ENCODE measurements around the gene SYTL4.
"Not testable (repeated sequence)": the region's sequence is repeated elsewhere in the genome, so short reads cannot be mapped to it uniquely, and the experiment has no call there.

SYTL4 gene

DNA sequence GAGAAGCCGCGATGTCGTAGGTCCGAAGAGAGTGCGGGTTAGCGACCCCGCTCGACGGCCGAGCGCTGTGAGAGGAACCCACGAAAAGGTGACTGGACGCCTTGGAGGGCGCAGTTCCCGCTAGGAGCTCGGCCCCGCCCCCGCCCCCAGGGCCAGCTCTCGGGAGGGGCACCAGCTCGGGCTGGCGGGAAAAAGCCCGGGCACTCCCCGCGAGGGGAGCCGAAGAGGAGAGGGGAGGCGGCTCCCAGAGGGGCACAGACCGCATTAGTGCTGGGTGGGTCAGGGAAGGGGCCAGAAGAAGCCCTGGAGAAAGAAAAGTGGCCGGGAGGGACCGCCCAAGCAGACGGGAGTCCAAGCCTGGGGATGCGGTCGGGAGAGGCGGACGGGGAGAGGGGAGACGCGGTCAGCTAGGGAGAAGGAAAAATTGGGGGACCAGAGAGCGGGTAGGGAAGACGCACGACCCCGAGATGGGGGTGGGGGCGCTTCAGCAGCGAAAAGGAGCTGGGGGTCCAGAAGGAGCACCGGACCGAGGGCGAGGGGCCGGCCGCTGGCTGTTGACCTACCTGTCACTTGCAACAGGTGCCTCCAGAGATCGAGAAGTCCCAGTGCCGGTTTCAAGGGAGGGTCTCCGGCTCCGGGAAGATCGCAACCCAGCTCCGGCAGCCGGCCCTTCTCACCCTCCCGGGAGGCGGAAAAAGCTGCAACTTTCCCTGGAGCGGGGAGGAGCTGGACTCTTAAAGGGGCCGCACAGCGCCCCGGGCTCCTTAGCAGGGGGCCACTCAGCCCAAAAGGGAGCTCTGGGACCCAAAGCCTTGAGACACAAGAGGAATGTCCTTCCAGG is at the start of gene SYTL4:
SYTL4 (minus strand) TSS at position 681 of the 841 bp plus-strand sequence. CDS start 30,084 bp downstream, outside the sequence.
- in situ Hi-C loops (cut with MboI; ENCODE audit: low sequenced_read_pairs), result no loop called here

DNA sequence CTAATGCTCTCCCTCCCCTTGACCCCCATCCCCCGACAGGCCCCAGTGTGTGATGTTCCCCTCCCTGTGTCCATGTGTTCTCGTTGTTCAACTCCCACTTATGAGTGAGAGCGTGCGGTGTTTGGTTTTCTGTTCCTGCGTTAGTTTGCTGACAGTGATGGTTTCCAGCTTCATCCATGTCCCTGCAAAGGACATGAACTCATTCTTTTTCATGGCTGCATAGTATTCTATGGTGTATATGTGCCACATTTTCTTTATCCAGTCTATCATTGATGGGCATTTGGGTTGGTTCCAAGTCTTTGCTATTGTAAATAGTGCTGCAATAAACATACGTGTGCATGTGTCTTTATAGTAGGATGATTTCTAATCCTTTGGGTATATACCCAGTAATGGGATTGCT is 37.5 kb upstream of the SYTL4 start:
- in situ Hi-C loops (cut with MboI; ENCODE audit: low sequenced_read_pairs), result not testable (repeated sequence)

DNA sequence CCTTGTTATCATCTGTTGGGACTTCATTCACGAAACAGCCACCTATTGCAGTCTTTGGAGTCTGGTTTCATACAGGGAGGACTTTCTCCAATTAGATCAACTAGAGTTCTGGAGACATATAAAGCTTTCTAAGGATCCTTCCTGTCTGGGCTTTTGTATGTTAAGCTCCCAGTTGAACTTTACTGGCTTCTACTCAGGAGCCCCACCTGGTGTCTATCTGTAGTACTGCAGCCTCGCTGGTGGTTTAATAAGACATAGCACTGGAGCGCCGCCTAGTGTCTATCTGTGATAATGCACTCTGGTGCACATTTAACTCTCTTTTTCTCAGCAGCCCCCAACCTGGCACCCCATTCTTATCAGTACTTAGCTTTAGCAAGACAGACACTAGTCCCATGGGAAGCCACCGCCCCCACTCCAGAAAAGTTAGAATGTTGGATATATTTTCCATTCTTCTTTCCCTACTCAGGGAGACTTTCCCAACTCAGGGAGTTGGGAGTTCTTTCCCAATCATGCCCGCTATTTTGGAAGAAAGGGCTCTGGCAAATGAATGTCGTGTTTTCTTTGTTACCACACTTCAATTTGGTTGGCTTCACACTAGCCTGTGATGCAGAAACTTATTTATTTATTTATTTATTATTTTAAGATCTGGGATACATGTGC is 36.9 kb upstream of the SYTL4 start:
- in situ Hi-C loops (cut with MboI; ENCODE audit: low sequenced_read_pairs), result no loop called here

DNA sequence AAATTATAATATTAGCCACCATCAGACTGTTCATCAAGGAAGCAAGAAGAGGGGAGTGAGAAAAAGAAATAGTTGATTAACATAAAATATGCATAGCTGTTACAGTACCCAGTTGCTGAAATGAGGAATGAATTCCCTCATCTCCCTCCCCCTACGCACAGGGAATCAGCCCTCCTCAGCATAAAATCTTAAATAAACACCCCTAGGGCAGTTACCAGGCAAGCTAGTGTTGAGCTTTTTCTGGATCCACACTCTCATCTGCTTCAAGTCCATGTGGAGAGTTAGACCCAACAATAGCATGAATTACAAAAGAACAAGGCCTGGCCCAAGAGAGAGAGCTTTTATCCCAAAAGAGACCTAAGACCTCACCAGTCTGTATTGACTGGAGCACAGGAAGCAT is 19.0 kb upstream of the SYTL4 start:
- in situ Hi-C loops (cut with MboI; ENCODE audit: low sequenced_read_pairs), result no loop called here

DNA sequence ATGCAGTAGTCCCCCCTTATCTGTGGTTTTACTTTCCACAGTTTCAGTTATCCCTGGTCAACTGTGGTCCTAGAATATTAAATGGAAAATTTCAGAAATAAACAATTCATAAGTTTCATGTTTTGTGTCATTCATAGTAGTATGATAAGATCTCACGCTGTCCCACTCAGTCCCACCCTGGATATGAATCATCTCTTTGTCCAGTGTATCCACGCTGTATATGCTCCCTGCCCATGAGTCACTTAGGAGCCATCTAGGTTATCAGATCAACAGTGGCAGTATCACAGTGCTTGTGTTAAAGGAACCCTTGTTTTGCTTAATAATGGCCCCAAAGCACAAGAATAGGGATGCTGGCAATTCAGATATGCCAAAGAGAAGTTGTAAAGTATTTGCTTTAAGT is 16.2 kb upstream of the SYTL4 start:
- in situ Hi-C loops (cut with MboI; ENCODE audit: low sequenced_read_pairs), result no loop called here

DNA sequence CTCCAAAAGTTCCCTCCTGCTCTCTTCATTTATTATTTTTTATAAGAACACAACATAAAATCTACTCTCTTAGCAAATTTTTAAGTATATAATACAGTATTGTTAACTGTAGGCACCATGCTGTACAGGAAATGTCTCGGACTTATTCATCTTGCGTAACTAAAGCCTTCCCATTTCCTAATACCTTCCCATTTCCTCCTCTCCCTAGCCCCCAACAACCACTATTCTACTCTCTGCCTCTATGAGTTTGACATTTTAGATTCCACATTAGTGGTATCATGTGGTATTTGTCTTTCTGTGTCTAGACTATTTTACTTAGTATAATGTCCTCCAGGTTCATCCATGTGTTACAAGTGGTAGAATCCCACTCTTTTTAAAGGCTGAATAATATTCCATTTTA is 15.8 kb upstream of the SYTL4 start:
- in situ Hi-C loops (cut with MboI; ENCODE audit: low sequenced_read_pairs), result no loop called here

DNA sequence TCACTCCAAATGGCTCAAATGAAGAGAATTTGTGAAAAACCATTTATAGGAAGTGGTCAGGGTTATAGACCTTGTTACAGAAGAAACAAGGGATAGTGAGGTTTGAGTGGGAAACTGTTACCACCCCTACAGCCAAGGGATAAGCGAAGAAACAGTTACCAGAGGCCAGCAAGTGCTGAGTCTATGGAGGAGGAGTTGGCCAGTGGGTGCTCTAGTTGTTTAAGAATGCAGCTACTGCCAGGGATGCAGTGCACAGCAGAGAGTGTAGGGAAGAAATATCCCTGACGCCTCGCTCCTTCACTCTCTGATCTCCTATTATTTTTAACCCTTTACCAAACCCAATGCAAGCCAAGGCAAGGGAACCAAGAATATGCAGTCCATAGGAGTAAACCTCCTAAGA is 15.2 kb upstream of the SYTL4 start:
- in situ Hi-C loops (cut with MboI; ENCODE audit: low sequenced_read_pairs), result no loop called here

DNA sequence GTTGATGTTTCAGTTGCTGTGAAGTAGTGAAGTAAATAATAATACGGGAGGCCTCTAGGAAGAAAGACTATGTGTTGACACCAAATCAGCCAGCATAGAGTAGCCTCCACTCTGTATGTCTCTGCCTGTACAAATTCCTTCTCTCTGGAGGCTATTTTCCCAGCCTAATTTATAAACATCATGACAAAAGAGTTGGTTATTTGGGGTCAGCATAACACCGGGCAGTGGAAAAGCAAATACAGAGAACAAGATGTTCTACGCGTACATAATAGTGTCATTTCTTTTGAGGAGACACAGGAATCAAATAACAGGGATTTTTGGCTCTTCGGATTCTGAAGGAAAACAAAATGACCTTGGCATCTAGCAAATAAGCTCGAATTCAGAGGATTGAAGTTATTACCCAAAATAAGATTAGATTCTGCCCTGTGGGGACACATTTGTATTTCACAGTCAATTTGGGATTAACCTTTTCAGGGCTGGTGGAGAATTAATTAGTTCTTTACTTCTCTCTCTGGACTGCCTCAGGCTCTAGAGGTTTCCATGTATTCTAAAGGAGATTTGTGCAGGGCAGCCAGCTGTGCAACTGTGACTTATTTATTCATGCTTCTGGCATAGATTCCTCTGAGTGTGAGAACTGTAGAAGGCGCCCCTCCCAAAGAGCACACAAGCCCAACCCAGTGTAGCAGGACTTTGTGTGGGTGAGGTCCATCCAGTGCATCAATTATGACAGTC is 14.1 kb upstream of the SYTL4 start:
- in situ Hi-C loops (cut with MboI; ENCODE audit: low sequenced_read_pairs), result no loop called here

DNA sequence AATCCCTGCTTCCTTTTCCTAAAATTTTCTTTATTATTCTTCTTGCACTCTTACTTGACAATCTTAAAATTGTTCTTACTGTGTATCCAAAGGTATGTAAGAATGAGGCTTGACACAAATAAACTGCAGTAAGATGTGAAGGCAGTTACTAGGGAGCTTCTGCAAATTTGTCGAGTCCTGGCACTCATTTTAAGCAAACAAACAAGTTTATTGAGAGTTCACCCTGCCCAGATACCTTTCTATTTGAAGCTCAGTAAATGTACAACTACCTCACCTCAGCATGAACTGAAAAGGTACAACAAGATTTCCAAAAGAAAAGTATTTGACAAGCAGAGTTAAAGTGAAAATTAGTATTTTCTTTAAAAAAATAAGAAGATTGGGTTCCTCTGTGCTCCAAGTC is 13.3 kb upstream of the SYTL4 start:
- in situ Hi-C loops (cut with MboI; ENCODE audit: low sequenced_read_pairs), result no loop called here

DNA sequence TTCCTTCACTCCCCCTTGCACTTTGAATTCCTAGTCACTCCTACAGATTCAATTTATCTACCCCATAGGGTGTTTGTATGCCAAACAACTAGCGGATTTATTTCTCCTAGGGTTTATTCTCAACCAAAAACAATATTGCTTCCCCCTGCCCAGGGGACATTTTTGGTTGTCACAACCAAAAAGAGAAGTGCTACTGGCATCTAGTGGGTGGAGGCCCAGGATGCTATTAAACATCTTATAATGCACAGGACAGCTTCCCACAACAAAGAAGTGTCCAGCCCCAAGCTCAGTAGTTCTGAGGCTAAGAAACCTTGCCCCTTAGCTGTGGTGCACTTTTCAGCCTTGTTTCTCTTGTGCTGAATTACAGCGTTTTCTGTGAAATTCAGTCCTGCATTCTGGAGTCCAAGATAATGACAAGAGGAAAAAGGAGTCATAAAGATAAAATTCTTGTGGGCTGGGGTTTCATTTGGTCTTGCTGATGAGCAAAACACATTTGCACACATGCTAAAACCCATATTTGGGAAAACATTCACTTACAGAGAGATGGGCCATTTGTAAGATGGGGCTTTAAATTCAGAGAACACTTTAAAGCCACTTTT is 11.2 kb upstream of the SYTL4 start:
- in situ Hi-C loops (cut with MboI; ENCODE audit: low sequenced_read_pairs), result no loop called here

DNA sequence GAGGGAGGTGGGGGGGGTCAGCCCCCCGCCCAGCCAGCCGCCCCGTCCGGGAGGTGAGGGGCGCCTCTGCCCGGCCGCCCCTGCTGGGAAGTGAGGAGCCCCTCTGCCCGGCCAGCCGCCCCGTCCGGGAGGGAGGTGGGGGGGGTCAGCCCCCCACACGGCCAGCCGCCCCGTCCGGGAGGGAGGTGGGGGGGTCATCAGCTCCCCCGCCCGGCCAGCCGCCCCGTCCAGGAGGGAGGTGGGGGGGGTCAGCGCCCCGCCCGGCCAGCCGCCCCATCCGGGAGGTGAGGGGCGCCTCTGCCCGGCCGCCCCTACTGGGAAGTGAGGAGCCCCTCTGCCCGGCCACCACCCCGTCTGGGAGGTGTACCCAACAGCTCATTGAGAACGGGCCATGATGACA is 7.9 kb downstream of the SYTL4 start:
- in situ Hi-C loops (cut with MboI; ENCODE audit: low sequenced_read_pairs), result not testable (repeated sequence)

DNA sequence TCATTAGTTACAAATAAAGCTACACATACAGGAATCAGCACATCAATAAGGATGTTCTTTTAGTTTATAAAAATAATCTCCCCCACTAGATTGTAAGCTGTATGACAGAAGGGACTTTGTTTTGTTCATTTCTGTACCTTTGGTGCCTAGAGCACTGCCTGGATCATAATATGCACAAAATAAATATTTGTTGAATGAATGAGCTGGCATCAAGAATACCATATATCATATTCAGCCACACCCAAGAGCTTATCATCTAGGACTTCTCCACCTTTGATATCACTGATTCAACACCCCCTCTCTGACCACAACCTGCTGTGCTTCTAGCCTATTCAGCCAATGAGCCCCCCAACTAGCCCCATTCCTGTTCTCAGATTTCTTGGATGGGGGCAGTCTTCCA is 10.6 kb downstream of the SYTL4 start:
- in situ Hi-C loops (cut with MboI; ENCODE audit: low sequenced_read_pairs), result no loop called here

DNA sequence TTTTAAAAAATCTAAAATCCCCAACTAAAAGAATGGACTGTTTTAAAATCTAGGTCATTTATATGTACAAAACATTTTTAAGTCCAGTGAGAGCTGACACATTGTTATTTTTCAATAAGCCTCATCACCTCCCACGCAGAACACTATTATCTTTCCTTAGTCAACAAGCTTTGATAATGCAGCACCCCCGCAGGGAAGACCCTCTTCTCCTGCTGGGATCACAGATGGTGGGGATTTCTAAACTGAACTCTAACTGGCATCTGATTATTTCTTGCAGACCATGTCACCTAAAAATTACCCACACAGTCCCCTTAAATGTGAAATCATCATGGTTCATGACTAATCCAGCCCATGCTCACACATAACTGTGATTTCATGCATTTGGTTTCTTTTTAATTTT is 11.6 kb downstream of the SYTL4 start:
- in situ Hi-C loops (cut with MboI; ENCODE audit: low sequenced_read_pairs), result no loop called here

DNA sequence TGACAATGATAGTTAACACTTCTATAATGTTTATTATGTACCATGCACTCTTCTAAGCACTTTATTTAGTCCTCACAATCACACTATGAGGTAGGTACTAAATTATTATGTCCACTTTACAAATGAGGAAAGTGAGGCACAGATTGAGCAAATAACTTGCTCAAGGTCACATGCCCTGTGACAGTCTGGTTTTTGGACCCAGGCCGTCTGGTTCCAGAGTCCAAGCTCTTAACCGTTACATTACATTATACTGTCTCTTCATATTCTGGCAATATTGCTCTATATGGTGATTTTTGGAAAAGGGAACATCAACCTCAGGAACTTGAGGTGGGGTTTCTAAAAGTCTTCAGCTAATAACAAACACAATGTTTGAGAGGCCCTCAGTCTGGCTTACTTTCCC is 12.8 kb downstream of the SYTL4 start:
- in situ Hi-C loops (cut with MboI; ENCODE audit: low sequenced_read_pairs), result no loop called here

DNA sequence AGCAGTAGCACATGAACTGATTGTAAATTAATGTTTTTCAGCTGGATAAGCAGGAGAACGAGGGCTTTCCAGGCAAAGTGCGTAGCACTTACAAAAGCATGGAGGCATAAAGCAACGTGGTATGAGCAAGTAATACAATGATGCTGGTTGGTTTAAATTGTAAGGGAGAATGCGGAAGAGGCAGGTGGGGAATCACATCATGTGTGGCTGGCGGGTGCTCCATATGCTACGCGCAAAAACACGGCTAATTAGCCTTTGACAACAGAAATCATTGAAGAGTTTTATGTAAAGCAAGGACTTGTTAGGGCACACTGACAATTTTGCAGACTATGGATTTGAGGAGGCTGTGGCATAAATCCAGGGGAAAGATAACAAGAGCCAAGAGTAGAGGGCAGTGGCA is 14.6 kb downstream of the SYTL4 start:
- in situ Hi-C loops (cut with MboI; ENCODE audit: low sequenced_read_pairs), result no loop called here

DNA sequence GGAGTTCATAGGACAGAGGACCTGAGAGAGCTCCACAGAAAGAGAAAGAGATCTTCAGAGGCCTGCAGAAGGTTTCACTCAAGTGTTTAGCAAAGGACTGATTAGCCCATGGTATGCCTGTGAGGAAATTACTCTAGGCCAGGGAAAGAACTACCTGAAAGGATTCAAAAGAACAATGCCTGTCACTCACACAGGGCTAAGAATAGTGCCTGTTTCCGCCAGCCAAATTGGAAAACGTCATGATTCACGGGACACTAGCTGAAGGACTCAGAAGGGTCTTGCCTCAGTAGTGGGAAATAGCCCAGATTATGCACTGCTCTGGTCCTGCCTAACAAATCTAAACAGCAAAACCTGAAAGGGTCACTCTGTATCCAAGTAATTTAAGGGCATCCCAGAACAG is 21.1 kb downstream of the SYTL4 start:
- in situ Hi-C loops (cut with MboI; ENCODE audit: low sequenced_read_pairs), result no loop called here

DNA sequence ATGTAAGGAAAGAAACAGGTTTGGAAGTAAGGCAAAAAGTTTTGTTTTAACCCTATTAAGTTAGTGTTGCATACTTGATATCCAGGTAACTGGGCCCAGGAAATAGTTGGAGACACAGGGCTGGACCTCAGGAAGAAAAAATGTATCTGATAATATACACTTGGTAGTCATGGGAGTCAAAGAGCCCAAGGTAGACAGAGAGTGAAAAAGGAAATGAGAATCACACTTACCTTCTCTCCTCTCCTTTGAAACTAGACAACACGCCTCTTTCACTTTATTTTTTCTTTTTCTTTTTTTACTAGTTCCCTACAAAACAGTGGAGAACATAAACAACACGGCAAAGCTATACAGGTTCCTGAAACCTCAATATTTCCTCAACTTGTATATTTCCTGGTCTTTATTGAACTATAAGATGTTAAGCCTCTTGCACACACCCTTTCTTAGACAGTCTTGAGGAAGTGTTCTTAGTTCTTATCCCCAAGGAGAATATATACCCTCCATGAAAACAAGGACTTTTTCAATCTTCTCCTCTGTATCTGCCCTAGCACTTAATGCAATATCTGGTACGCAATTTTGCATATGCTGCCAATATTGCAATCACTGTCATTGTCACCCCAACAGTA is 27.2 kb downstream of the SYTL4 start:
- in situ Hi-C loops (cut with MboI; ENCODE audit: low sequenced_read_pairs), result no loop called here

DNA sequence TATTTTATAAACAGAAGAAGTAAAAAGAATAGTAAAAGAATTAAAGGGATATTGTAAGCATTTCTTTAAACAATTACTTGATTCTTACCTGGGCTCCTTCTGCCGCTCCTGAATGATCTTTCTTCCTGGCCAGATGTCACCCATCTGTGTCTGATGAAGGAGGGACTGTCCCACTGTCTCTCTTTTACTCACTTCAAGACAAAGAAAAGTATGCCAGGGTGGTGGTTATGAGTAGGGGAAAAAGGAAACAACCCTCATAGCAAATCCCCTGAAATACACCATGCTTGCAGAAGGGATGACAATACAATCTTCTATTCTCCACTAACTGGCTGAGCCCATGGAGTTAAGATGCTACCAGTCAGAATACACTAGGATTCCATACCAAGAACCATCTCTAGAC is 31.1 kb downstream of the SYTL4 start:
- in situ Hi-C loops (cut with MboI; ENCODE audit: low sequenced_read_pairs), result no loop called here

DNA sequence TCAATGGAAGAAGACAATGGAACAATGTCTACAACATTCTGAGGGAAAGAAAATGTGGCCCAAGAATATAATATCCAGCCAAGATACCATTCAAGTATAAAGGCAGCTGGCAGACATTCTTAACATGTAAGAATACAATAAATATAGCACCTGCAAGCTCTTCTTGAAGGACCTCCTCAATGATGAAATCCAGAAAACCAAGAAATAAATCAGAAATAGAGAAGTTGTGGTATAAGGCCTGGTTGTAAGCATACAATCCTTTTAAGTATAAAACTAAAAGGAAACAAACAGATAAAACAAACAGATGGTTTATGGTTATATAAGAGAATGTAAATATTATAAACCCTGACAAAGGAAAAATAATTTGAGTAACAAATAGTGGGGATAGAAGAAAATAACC is 33.4 kb downstream of the SYTL4 start:
- in situ Hi-C loops (cut with MboI; ENCODE audit: low sequenced_read_pairs), result no loop called here

DNA sequence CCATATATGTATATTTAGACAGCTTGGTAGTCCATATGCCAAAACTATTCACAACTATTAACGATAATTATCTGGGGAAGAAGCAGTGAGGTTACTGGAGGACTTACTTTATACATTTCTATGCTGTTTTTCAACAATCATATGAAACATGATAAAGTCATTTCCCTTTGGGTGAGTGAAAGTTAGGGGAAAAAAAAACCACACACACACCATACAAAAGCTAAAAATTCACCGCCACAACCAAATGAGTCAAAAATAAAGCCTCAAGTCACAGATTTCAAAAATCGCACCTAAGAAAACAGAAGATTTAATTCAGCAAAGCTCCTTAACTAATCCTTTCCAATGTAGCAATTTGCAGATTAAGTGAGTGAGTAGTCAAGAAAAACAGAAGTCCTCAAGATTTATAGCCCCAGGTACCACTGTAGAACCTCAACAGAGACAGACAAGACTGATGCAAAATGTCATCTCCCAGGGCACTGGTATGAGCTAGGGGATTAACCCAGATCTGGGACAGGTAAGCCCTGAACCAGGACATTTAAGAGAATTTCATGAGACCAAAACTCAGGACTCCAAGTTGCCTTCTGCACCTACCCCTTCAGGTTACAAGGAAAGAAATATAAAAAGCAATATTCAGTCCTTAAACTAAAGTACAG is 35.1 kb downstream of the SYTL4 start:
- in situ Hi-C loops (cut with MboI; ENCODE audit: low sequenced_read_pairs), result no loop called here

DNA sequence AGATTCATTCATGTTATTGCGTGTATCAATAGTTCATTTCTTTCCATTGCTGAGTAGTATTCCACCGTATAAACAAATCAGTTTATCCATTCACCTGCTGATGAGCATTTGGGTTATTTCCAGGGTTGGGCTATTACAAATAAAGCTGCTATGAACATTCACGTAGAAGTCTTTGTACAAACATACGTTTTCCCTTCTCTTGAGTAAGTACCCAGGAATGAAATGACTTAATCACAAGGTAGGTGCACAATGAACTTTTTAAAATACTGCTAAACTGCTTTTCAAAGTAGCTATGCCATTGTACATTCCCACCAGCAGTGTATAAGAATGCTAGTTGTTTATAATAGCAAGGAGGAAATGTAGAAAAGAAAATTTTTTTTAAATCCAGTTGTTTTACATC is 35.9 kb downstream of the SYTL4 start:
- in situ Hi-C loops (cut with MboI; ENCODE audit: low sequenced_read_pairs), result no loop called here
